K562 (cell line): ENCODE measurements around the gene TUBG2. TPM values are rescaled to one million over a fixed set of nuclear protein-coding genes. Genes with fewer than 3 reads are reported as not detected.

Experiments used
- BRD4 ChIP-seq: fragments of 200-600 bp; sonication (generic); IDR thresholded peaks from 2 replicates; pipeline ENCODE4 v1.6.1; 2017; ENCODE audit warnings: inconsistent platforms
- CHD1 ChIP-seq: fragments of 200-600 bp; sonication (generic); IDR thresholded peaks from one replicate; pipeline ENCODE4 v1.6.1; 2012; ENCODE audit warnings: mild to moderate bottlenecking, moderate library complexity, low read length, inconsistent platforms
- E2F3 ChIP-seq: fragments of 250-450 bp; sonication (Bioruptor Pico); IDR thresholded peaks from 2 replicates; pipeline ENCODE4 v1.4.0; 2020; ENCODE audit warnings: mild to moderate bottlenecking
- HMGN3 ChIP-seq: IDR thresholded peaks from 2 replicates; pipeline ENCODE4 v1.6.1; 2011; ENCODE audit warnings: borderline replicate concordance, low read depth, mild to moderate bottlenecking, mixed read lengths, low read length; ENCODE audit not compliant: insufficient read length; ENCODE audit errors: extremely low read depth
- HNRNPK ChIP-seq: fragments of 200-400 bp; formaldehyde crosslinking; IDR thresholded peaks from one replicate; pipeline ENCODE4 v1.6.1; 2018; ENCODE audit warnings: mild to moderate bottlenecking, low read depth, low read length; ENCODE audit not compliant: poor library complexity, severe bottlenecking
- JUN ChIP-seq, 2 experiments: sonication (generic) in 1 of 2; formaldehyde crosslinking in 1 of 2; IDR thresholded peaks; 2 replicates each; pipeline versions ENCODE4 v1.6.1 to v1.8.0; 2012 to 2022; ENCODE audit warnings: borderline replicate concordance in 2 of 2, mild to moderate bottlenecking in 2 of 2, improper control_type of control experiment in 1 of 2, low read depth in 1 of 2, low read length in 1 of 2, missing genetic modification reagents in 1 of 2
- MAFF ChIP-seq: IDR thresholded peaks from 2 replicates; pipeline ENCODE4 v1.6.1; 2012; ENCODE audit warnings: low read length, improper control_type of control experiment
- NFATC3 ChIP-seq: fragments of 450-650 bp; IDR thresholded peaks from 2 replicates; pipeline ENCODE4 v1.6.1; 2017; ENCODE audit warnings: mild to moderate bottlenecking
- NFE2L1 ChIP-seq: fragments of 450-650 bp; IDR thresholded peaks from 2 replicates; pipeline ENCODE4 v1.6.1; 2016; ENCODE audit warnings: missing genetic modification characterization, low read depth, mild to moderate bottlenecking, missing compliant biosample characterization, moderate library complexity, borderline replicate concordance
- NFRKB ChIP-seq: fragments of 450-650 bp; IDR thresholded peaks from 2 replicates; pipeline ENCODE4 v1.6.1; 2016; ENCODE audit warnings: low read depth
- PHB2 ChIP-seq: fragments of 450-650 bp; IDR thresholded peaks from 2 replicates; pipeline ENCODE4 v1.6.1; 2017; ENCODE audit warnings: low read depth
- PHF20 ChIP-seq: fragments of 450-650 bp; IDR thresholded peaks from 2 replicates; pipeline ENCODE4 v1.6.1; 2018; ENCODE audit not compliant: partially characterized antibody
- PML ChIP-seq: IDR thresholded peaks from 2 replicates; pipeline ENCODE4 v1.6.1; 2012; ENCODE audit warnings: low read length, inconsistent platforms
- PRMT5 ChIP-seq: sonication (generic); formaldehyde crosslinking; IDR thresholded peaks from 2 replicates; pipeline ENCODE4 v1.5.0; 2020; ENCODE audit warnings: missing genetic modification reagents
- PTBP1 ChIP-seq: fragments of 200-400 bp; formaldehyde crosslinking; IDR thresholded peaks from 2 replicates; pipeline ENCODE4 v1.6.1; 2017; ENCODE audit warnings: low read depth, low read length
- RBM39 ChIP-seq: fragments of 200-400 bp; formaldehyde crosslinking; optimal IDR thresholded peaks from 2 replicates; pipeline ENCODE3; 2018; ENCODE audit warnings: low read depth, low read length
- RCOR1 ChIP-seq, 2 experiments: IDR thresholded peaks; 2 replicates each; pipeline ENCODE4 v1.6.1; 2012; ENCODE audit warnings: low read depth in 2 of 2, low read length in 2 of 2, borderline replicate concordance in 1 of 2, improper control_type of control experiment in 1 of 2
- SPI1 ChIP-seq: IDR thresholded peaks from 2 replicates; pipeline ENCODE4 v1.6.1; 2011; ENCODE audit warnings: low read depth, low read length, control low read depth, borderline replicate concordance
- ZBTB7A ChIP-seq: IDR thresholded peaks from 2 replicates; pipeline ENCODE4 v1.6.1; 2011; ENCODE audit warnings: low read depth, mild to moderate bottlenecking, low read length, moderate library complexity, borderline replicate concordance; ENCODE audit not compliant: control insufficient read depth
- ZC3H4 ChIP-seq: sonication (generic); formaldehyde crosslinking; IDR thresholded peaks from 2 replicates; pipeline ENCODE4 v1.9.0; 2021; ENCODE audit warnings: missing genetic modification reagents, borderline replicate concordance
- ZC3H8 ChIP-seq: fragments of 450-650 bp; IDR thresholded peaks from 2 replicates; pipeline ENCODE4 v1.6.1; 2017
- ZNF253 ChIP-seq: fragments of 250-450 bp; sonication (Bioruptor Pico); conservative IDR thresholded peaks from 2 replicates; pipeline ENCODE4 v1.6.1; 2021; ENCODE audit warnings: mild to moderate bottlenecking
- ZNF274 ChIP-seq: IDR thresholded peaks from 2 replicates; pipeline ENCODE4 v1.6.1; 2011; ENCODE audit warnings: low read depth, mild to moderate bottlenecking, low read length, moderate library complexity, borderline replicate concordance
- ZNF512 ChIP-seq: IDR thresholded peaks from 2 replicates; pipeline ENCODE4 v1.6.1; 2016; ENCODE audit warnings: missing genetic modification characterization, missing compliant biosample characterization
- ZNF785 ChIP-seq: fragments of 250-450 bp; sonication (Bioruptor Pico); IDR thresholded peaks from 2 replicates; pipeline ENCODE4 v1.4.0; 2020; ENCODE audit warnings: mild to moderate bottlenecking
- polyA plus RNA-seq, 8 experiments: library from polyadenylated mRNA; depleted of rRNA in 4 of 8; stranded (reverse) in 5 of 8; unstranded in 3 of 8; fragments of >200 nt; fragmentation: Nextera tagmentation in 2 of 8; fragmentation: Illumina TruSeq in 1 of 8; extraction: Ambion mirVana in 2 of 8; extraction: Trizol in 1 of 8; gene quantifications; 2 replicates each; pipeline versions ENCODE4 v1.2.1 to v1.2.3, GENCODE V29; 2011 to 2014; ENCODE audit warnings: inconsistent platforms in 1 of 8, missing spikeins in 1 of 8
- total RNA-seq, 7 experiments: library from RNA; depleted of rRNA in 6 of 7; stranded (reverse); fragments of >200 nt in 6 of 7; fragmentation: Illumina TruSeq in 2 of 7; extraction: Trizol in 2 of 7; gene quantifications; 2 replicates each; pipeline versions ENCODE4 v1.2.1 to v1.2.3, GENCODE V29; 2011 to 2021; ENCODE audit warnings: low replicate concordance in 1 of 7
- TF ChIP-seq, protein P1 (sequence below): sonication (generic); formaldehyde crosslinking; IDR thresholded peaks from 2 replicates; pipeline ENCODE4 v1.9.0; 2022; ENCODE audit warnings: mild to moderate bottlenecking, missing genetic modification reagents
- TF ChIP-seq, protein P2 (sequence below): sonication (generic); formaldehyde crosslinking; IDR thresholded peaks from 2 replicates; pipeline ENCODE4 v1.8.0; 2022; ENCODE audit warnings: mild to moderate bottlenecking, missing genetic modification reagents, borderline replicate concordance

Gene TUBG2
- total and polyA plus RNA-seq, 9 of the 15 experiments (the other 6 are each of a cell fraction or from before 2014, with no cell fraction given): 0.09 to 0.80 (median 0.24) TPM; not detected in 2

- TF ChIP-seq, protein P1, sequence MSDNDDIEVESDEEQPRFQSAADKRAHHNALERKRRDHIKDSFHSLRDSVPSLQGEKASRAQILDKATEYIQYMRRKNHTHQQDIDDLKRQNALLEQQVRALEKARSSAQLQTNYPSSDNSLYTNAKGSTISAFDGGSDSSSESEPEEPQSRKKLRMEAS (CRISPR knock-in tag): no peak
- TF ChIP-seq PHF20: peak; percentile 37
- TF ChIP-seq RBM39: peak; percentile 34
- TF ChIP-seq PHB2: no peak
- TF ChIP-seq BRD4: no peak
- TF ChIP-seq NFRKB: 0 out of 2 replicates have a peak, but pooled peaks have one; percentile 13
- TF ChIP-seq ZNF785: no peak
- no peak for TF ChIP-seq CHD1
- no peak for TF ChIP-seq SPI1
- no peak for TF ChIP-seq RCOR1 (IDR thresholded peaks at IDR 0.05; ENCODE audit: borderline replicate concordance in 1 of 2, low read depth in 2 of 2, low read length in 2 of 2)
- TF ChIP-seq NFE2L1 (tag): no peak
- TF ChIP-seq ZNF253 (CRISPR knock-in tag): no peak
- no peak for TF ChIP-seq HMGN3
- no peak for TF ChIP-seq PRMT5 (CRISPR knock-in tag)
- no peak for TF ChIP-seq JUN (IDR thresholded peaks at IDR 0.05; ENCODE audit: borderline replicate concordance, low read depth, low read length)
- no peak for TF ChIP-seq JUN (CRISPR knock-in tag; IDR thresholded peaks at IDR 0.05; ENCODE audit: borderline replicate concordance)
- no peak for TF ChIP-seq ZC3H4
- TF ChIP-seq MAFF: no peak
- TF ChIP-seq ZBTB7A: no peak
- peak; percentile 88 for TF ChIP-seq ZNF512 (tag)
- no peak for TF ChIP-seq ZC3H8
- TF ChIP-seq, protein P2, sequence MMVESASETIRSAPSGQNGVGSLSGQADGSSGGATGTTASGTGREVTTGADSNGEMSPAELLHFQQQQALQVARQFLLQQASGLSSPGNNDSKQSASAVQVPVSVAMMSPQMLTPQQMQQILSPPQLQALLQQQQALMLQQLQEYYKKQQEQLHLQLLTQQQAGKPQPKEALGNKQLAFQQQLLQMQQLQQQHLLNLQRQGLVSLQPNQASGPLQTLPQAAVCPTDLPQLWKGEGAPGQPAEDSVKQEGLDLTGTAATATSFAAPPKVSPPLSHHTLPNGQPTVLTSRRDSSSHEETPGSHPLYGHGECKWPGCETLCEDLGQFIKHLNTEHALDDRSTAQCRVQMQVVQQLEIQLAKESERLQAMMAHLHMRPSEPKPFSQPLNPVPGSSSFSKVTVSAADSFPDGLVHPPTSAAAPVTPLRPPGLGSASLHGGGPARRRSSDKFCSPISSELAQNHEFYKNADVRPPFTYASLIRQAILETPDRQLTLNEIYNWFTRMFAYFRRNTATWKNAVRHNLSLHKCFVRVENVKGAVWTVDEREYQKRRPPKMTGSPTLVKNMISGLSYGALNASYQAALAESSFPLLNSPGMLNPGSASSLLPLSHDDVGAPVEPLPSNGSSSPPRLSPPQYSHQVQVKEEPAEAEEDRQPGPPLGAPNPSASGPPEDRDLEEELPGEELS (CRISPR knock-in tag): no peak
- no peak for TF ChIP-seq HNRNPK
- TF ChIP-seq E2F3 (CRISPR knock-in tag): no peak
- 0 out of 2 replicates have a peak, but pooled peaks have one; percentile 43 for TF ChIP-seq PTBP1
- no peak for TF ChIP-seq NFATC3
- TF ChIP-seq PML: no peak
- TF ChIP-seq ZNF274: no peak
These were observed 23.1 kb downstream of the TUBG2 start, which contains the start of gene CNTNAP1 (continued) for GRCh38 chr17:42681976-42682721.
